HepG2 (cell line): ENCODE results near the gene USB1. TPM values are rescaled to one million over a fixed set of nuclear protein-coding genes. Genes with fewer than 3 reads are reported as not detected.
A peak's percentile ranks its signal among the peaks of the same experiment; 100 is the strongest.

Source experiments
- JUN ChIP-seq: sonication (generic); formaldehyde crosslinking; IDR thresholded peaks from 2 replicates; pipeline ENCODE4 v1.4.0; 2020; ENCODE audit warnings: mild to moderate bottlenecking, missing genetic modification reagents
- KDM2A ChIP-seq: sonication (generic); formaldehyde crosslinking; IDR thresholded peaks from 2 replicates; pipeline ENCODE4 v1.4.0; 2020; ENCODE audit warnings: low read depth, missing genetic modification reagents, borderline replicate concordance
- MXI1 ChIP-seq: IDR thresholded peaks from 3 replicates; pipeline ENCODE4 v1.6.1; 2012; ENCODE audit warnings: low read depth, low read length, inconsistent platforms, borderline replicate concordance
- NR2F6 ChIP-seq, 2 experiments: IDR thresholded peaks; 2 replicates each; pipeline ENCODE4 v1.6.1; 2016; ENCODE audit warnings: antibody characterized with exemption in 1 of 2, mild to moderate bottlenecking in 1 of 2
- POLR2G ChIP-seq: fragments of 200-400 bp; formaldehyde crosslinking; IDR thresholded peaks from 2 replicates; pipeline ENCODE4 v1.6.1; 2018; ENCODE audit warnings: mild to moderate bottlenecking, low read depth, low read length, moderate library complexity
- SAP130 ChIP-seq: IDR thresholded peaks from 2 replicates; pipeline ENCODE4 v1.6.1; 2016; ENCODE audit warnings: low read depth
- SKI ChIP-seq: fragments of 450-650 bp; IDR thresholded peaks from one replicate; pipeline ENCODE4 v1.6.1; 2018; ENCODE audit warnings: mild to moderate bottlenecking; ENCODE audit not compliant: partially characterized antibody
- ZBTB14 ChIP-seq: sonication (generic); formaldehyde crosslinking; IDR thresholded peaks from 2 replicates; pipeline ENCODE4 v1.4.0; 2020; ENCODE audit warnings: missing genetic modification reagents
- ZBTB34 ChIP-seq: sonication (generic); formaldehyde crosslinking; IDR thresholded peaks from 2 replicates; pipeline ENCODE4 v1.8.0; 2022; ENCODE audit warnings: mild to moderate bottlenecking, missing genetic modification reagents
- ZNF224 ChIP-seq: sonication (generic); formaldehyde crosslinking; IDR thresholded peaks from 2 replicates; pipeline ENCODE4 v1.5.0; 2020; ENCODE audit warnings: mild to moderate bottlenecking, missing genetic modification reagents
- ZNF446 ChIP-seq: sonication (generic); formaldehyde crosslinking; IDR thresholded peaks from 2 replicates; pipeline ENCODE4 v1.5.0; 2020; ENCODE audit warnings: mild to moderate bottlenecking, missing genetic modification reagents
- ZNF615 ChIP-seq: sonication (generic); formaldehyde crosslinking; IDR thresholded peaks from 2 replicates; pipeline ENCODE4 v1.5.0; 2020; ENCODE audit warnings: mild to moderate bottlenecking, missing genetic modification reagents, borderline replicate concordance
- ZNF670 ChIP-seq: sonication (generic); formaldehyde crosslinking; IDR thresholded peaks from 2 replicates; pipeline ENCODE4 v1.8.0; 2022; ENCODE audit warnings: mild to moderate bottlenecking, missing genetic modification reagents, borderline replicate concordance
- polyA plus RNA-seq, 8 experiments: library from polyadenylated mRNA; depleted of rRNA in 3 of 8; stranded (reverse) in 7 of 8; unstranded in 1 of 8; fragments of >200 nt; fragmentation: Illumina TruSeq in 4 of 8; extraction: Trizol in 4 of 8; gene quantifications; 2 replicates each; pipeline versions ENCODE4 v1.2.1 to v1.2.3, GENCODE V29; 2011 to 2016; ENCODE audit warnings: low read depth in 4 of 8, missing spikeins in 1 of 8, mixed read lengths in 1 of 8; ENCODE audit not compliant: insufficient read depth in 1 of 8
- total RNA-seq, 5 experiments: library from RNA; depleted of rRNA; stranded (reverse); fragments of >200 nt; fragmentation: Illumina TruSeq; extraction: Trizol; gene quantifications; 2 replicates each; pipeline ENCODE4 v1.2.3, GENCODE V29; 2016; ENCODE audit warnings: low read depth in 1 of 5
- TF ChIP-seq, protein P1 (sequence below): sonication (generic); formaldehyde crosslinking; IDR thresholded peaks from 2 replicates; pipeline ENCODE4 v1.5.0; 2020; ENCODE audit warnings: missing genetic modification reagents
- TF ChIP-seq, protein P2 (sequence below), 2 experiments: fragments of 450-650 bp in 1 of 2; sonication (generic) in 1 of 2; formaldehyde crosslinking in 1 of 2; IDR thresholded peaks; 2 replicates each; pipeline versions ENCODE4 v1.6.1 to v1.8.0; 2016 to 2022; ENCODE audit warnings: antibody characterized with exemption in 1 of 2, mild to moderate bottlenecking in 1 of 2, missing genetic modification reagents in 1 of 2

USB1 gene
- total and polyA plus RNA-seq, 2 of the 13 experiments (the other 11 are each of a cell fraction or from before 2014, with no cell fraction given) = 16.7 to 65.4 TPM

DNA sequence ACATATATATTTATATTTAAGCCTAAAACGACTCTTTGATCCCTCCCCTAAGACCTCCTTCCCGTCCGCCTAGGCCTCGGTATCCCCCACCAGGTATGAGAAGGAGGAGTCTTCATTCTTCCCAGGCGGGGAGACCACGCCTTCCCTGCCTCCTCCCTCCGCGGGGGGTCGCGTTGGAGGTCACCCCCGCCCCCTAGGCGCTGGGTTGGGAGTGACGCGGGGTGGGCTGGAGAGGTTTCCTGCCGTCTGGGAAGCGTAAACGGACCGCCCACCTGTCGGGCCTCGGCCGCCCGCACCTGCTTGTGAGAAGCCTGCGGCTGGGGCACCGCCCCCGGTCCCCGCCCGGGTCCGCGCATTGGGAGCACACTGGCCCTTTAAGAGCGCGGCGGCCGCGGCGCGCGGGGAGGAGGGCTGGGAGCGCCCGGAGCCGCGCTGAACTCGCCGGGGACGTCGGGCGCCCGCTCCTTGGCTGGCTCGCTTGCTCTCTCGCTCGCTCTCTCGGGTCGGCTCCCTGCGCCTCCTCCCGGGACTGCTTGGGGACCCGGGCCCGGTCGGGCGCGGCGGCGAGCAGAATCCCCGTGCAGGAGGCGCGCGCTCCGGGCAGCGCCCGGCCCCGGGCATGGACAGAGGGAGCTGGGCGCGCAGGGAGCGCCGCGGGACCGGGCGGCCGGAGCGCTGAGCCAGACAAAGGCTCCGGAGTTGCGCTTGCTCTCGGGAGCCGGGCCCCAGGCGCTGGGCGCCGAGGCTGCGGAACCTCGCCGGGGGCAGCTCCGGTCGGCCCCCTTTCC, 24.3 kb downstream of the USB1 start, which contains the start of gene MMP15 (continued):
- TF ChIP-seq, protein P1, sequence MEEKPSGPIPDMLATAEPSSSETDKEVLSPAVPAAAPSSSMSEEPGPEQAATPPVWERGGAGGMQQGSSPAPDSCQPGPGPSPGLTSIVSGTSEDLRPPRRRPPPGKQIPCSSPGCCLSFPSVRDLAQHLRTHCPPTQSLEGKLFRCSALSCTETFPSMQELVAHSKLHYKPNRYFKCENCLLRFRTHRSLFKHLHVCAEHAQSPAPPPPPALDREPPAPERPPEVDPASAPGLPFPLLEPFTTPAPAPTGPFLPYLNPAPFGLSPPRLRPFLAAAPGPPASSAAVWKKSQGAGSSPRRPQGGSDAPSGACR (CRISPR knock-in tag) = peak; percentile 28; the same call in 1 of the 2 replicates
- TF ChIP-seq NR2F6 (IDR thresholded peaks at IDR 0.05) = peak; percentile 84
- peak; percentile 96 for TF ChIP-seq NR2F6 (CRISPR knock-in tag; IDR thresholded peaks at IDR 0.05)
- peak; percentile 52; the same call in 1 of the 2 replicates for TF ChIP-seq ZBTB34 (CRISPR knock-in tag)
- peak; percentile 82 for TF ChIP-seq ZBTB14 (CRISPR knock-in tag)
- TF ChIP-seq, protein P2, sequence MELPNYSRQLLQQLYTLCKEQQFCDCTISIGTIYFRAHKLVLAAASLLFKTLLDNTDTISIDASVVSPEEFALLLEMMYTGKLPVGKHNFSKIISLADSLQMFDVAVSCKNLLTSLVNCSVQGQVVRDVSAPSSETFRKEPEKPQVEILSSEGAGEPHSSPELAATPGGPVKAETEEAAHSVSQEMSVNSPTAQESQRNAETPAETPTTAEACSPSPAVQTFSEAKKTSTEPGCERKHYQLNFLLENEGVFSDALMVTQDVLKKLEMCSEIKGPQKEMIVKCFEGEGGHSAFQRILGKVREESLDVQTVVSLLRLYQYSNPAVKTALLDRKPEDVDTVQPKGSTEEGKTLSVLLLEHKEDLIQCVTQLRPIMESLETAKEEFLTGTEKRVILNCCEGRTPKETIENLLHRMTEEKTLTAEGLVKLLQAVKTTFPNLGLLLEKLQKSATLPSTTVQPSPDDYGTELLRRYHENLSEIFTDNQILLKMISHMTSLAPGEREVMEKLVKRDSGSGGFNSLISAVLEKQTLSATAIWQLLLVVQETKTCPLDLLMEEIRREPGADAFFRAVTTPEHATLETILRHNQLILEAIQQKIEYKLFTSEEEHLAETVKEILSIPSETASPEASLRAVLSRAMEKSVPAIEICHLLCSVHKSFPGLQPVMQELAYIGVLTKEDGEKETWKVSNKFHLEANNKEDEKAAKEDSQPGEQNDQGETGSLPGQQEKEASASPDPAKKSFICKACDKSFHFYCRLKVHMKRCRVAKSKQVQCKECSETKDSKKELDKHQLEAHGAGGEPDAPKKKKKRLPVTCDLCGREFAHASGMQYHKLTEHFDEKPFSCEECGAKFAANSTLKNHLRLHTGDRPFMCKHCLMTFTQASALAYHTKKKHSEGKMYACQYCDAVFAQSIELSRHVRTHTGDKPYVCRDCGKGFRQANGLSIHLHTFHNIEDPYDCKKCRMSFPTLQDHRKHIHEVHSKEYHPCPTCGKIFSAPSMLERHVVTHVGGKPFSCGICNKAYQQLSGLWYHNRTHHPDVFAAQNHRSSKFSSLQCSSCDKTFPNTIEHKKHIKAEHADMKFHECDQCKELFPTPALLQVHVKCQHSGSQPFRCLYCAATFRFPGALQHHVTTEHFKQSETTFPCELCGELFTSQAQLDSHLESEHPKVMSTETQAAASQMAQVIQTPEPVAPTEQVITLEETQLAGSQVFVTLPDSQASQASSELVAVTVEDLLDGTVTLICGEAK (IDR thresholded peaks at IDR 0.05) = no peak
- TF ChIP-seq, protein P2 (CRISPR knock-in tag; IDR thresholded peaks at IDR 0.05) = no peak; the same call in 1 of the 2 replicates
- peak; percentile 51 for TF ChIP-seq KDM2A (CRISPR knock-in tag)
- TF ChIP-seq JUN = 0 out of 2 replicates have a peak, but pooled peaks have one; percentile 19
- TF ChIP-seq POLR2G = peak; percentile 76
- TF ChIP-seq ZNF224 (CRISPR knock-in tag) = no peak
- TF ChIP-seq MXI1 = peak; percentile 42; the same call in 1 of the 3 replicates
- peak; percentile 98 for TF ChIP-seq ZNF446
- peak; percentile 93; the same call in 1 of the 2 replicates for TF ChIP-seq ZNF670
- TF ChIP-seq ZNF615 (CRISPR knock-in tag) = no peak; the same call in 1 of the 2 replicates
- peak; percentile 75 for TF ChIP-seq SKI
- peak; percentile 79 for TF ChIP-seq SAP130 (CRISPR knock-in tag)
